H9 (cell line): ENCODE measurements around the gene ARFGEF3. TPM values are rescaled to one million over a fixed set of nuclear protein-coding genes. Genes with fewer than 3 reads are reported as not detected.

Experiments used
- DNase-seq: peaks from one replicate; pipeline ENCODE4 v3.0.0-alpha.2; 2017
- H2AFZ ChIP-seq: one replicate; pipeline ENCODE4 v1.6.1; 2013; ENCODE audit warnings: mild to moderate bottlenecking, low read length, control low read depth, moderate library complexity
- H2AK5ac ChIP-seq: 2 replicates; pipeline ENCODE4 v1.6.1; 2013; ENCODE audit warnings: low read length, control low read depth, mixed read lengths; ENCODE audit not compliant: insufficient read length
- H2BK120ac ChIP-seq: one replicate; pipeline ENCODE4 v1.6.1; 2013; ENCODE audit warnings: low read depth, mild to moderate bottlenecking, low read length, control low read depth, inconsistent platforms; ENCODE audit not compliant: poor library complexity, severe bottlenecking
- H2BK12ac ChIP-seq: 2 replicates; pipeline ENCODE4 v1.6.1; 2013; ENCODE audit warnings: low read length, control low read depth, mixed read lengths, low read depth; ENCODE audit not compliant: insufficient read length
- H2BK15ac ChIP-seq: 2 replicates; pipeline ENCODE4 v1.6.1; 2013; ENCODE audit warnings: low read depth, low read length, control low read depth
- H2BK20ac ChIP-seq: one replicate; pipeline ENCODE4 v1.6.1; 2013; ENCODE audit warnings: low read depth, mild to moderate bottlenecking, low read length, control low read depth, inconsistent platforms; ENCODE audit not compliant: poor library complexity, severe bottlenecking
- H2BK5ac ChIP-seq: 2 replicates; pipeline ENCODE4 v1.6.1; 2013; ENCODE audit warnings: low read length, control low read depth, mixed read lengths; ENCODE audit not compliant: insufficient read length
- H3K14ac ChIP-seq: 2 replicates; pipeline ENCODE4 v1.6.1; 2013; ENCODE audit warnings: low read length, control low read depth; ENCODE audit not compliant: insufficient read depth
- H3K18ac ChIP-seq: 2 replicates; pipeline ENCODE4 v1.6.1; 2013; ENCODE audit warnings: low read depth, mild to moderate bottlenecking, mixed read lengths, low read length, control low read depth; ENCODE audit not compliant: insufficient read length
- H3K23ac ChIP-seq: 2 replicates; pipeline ENCODE4 v1.6.1; 2013; ENCODE audit warnings: low read length, control low read depth, mixed read lengths, low read depth; ENCODE audit not compliant: insufficient read length
- H3K23me2 ChIP-seq: 2 replicates; pipeline ENCODE4 v1.6.1; 2013; ENCODE audit warnings: low read depth, mild to moderate bottlenecking, mixed read lengths, low read length, control low read depth; ENCODE audit not compliant: insufficient read length, poor library complexity, severe bottlenecking
- H3K27ac ChIP-seq: 2 replicates; pipeline ENCODE4 v1.5.1; 2013; ENCODE audit warnings: low read length, control low read depth, mixed read lengths, low read depth; ENCODE audit not compliant: insufficient read length
- H3K27me3 ChIP-seq: 2 replicates; pipeline ENCODE4 v1.6.1; 2013; ENCODE audit warnings: low read length, control low read depth, inconsistent platforms; ENCODE audit not compliant: insufficient read depth
- H3K4ac ChIP-seq: 2 replicates; pipeline ENCODE4 v1.6.1; 2013; ENCODE audit warnings: low read depth, mild to moderate bottlenecking, control low read depth, inconsistent platforms, low read length, moderate library complexity
- H3K4me1 ChIP-seq: 2 replicates; pipeline ENCODE4 v1.6.1; 2013; ENCODE audit warnings: low read length, control low read depth, inconsistent platforms; ENCODE audit not compliant: insufficient read depth
- H3K4me2 ChIP-seq: 2 replicates; pipeline ENCODE4 v1.6.1; 2013; ENCODE audit warnings: low read length, control low read depth, mixed read lengths; ENCODE audit not compliant: insufficient read length, insufficient read depth
- H3K56ac ChIP-seq: 2 replicates; pipeline ENCODE4 v1.6.1; 2013; ENCODE audit warnings: low read depth, mild to moderate bottlenecking, mixed read lengths, low read length, control low read depth; ENCODE audit not compliant: insufficient read length
- H3K79me1 ChIP-seq: 2 replicates; pipeline ENCODE4 v1.6.1; 2013; ENCODE audit warnings: low read depth, mild to moderate bottlenecking, moderate library complexity, low read length, control low read depth, inconsistent platforms; ENCODE audit not compliant: insufficient read depth, poor library complexity, severe bottlenecking
- H3K79me2 ChIP-seq: 2 replicates; pipeline ENCODE4 v1.6.1; 2013; ENCODE audit warnings: low read length, control low read depth, inconsistent platforms; ENCODE audit not compliant: insufficient read depth
- H3K9ac ChIP-seq: 2 replicates; pipeline ENCODE4 v1.6.1; 2013; ENCODE audit warnings: low read length, control low read depth, mixed read lengths; ENCODE audit not compliant: insufficient read length; ENCODE audit errors: extremely low read depth
- H3K9me3 ChIP-seq: one replicate; pipeline ENCODE4 v1.6.1; 2013; ENCODE audit warnings: low read depth, low read length, inconsistent platforms; ENCODE audit not compliant: control insufficient read depth
- H3T11ph ChIP-seq: one replicate; pipeline ENCODE4 v1.6.1; 2013; ENCODE audit warnings: mild to moderate bottlenecking, low read length, control low read depth, inconsistent platforms
- H4K20me1 ChIP-seq: one replicate; pipeline ENCODE4 v1.6.1; 2013; ENCODE audit not compliant: control insufficient read depth, insufficient read length, insufficient read depth
- H4K5ac ChIP-seq: 2 replicates; pipeline ENCODE4 v1.6.1; 2013; ENCODE audit warnings: low read depth, mild to moderate bottlenecking, mixed read lengths, low read length, control low read depth; ENCODE audit not compliant: insufficient read length
- H4K8ac ChIP-seq: replicated peaks from 2 replicates; pipeline ENCODE4 v1.6.1; 2013; ENCODE audit warnings: low read length, control low read depth, mixed read lengths, low read depth; ENCODE audit not compliant: insufficient read length
- H4K91ac ChIP-seq: 2 replicates; pipeline ENCODE4 v1.6.1; 2013; ENCODE audit warnings: low read depth, mild to moderate bottlenecking, moderate library complexity, mixed read lengths, low read length, control low read depth; ENCODE audit not compliant: insufficient read length
- H3K27ac Mint-ChIP-seq, 3 experiments: 2 replicates in 2 of 3; 3 replicates in 1 of 3; pipeline ENCODE4 v1.8.0; 2020 to 2021; ENCODE audit warnings: mixed read lengths in 3 of 3, mild to moderate bottlenecking in 1 of 3, moderate library complexity in 1 of 3
- H3K27me3 Mint-ChIP-seq: 2 replicates; pipeline ENCODE4 v1.8.0; 2021; ENCODE audit warnings: low read depth, mild to moderate bottlenecking, moderate library complexity, mixed read lengths
- H3K36me3 Mint-ChIP-seq, 3 experiments: 2 replicates in 2 of 3; 3 replicates in 1 of 3; pipeline ENCODE4 v1.8.0; 2020 to 2021; ENCODE audit warnings: low read depth in 3 of 3, mixed read lengths in 3 of 3; ENCODE audit not compliant: insufficient read depth in 1 of 3
- H3K4me1 Mint-ChIP-seq, 2 experiments: 2 replicates each; pipeline ENCODE4 v1.8.0; 2020; ENCODE audit warnings: mixed read lengths in 2 of 2
- H3K4me3 Mint-ChIP-seq, 2 experiments: 2 replicates in 1 of 2; 3 replicates in 1 of 2; pipeline ENCODE4 v1.8.0; 2020 to 2021; ENCODE audit warnings: mild to moderate bottlenecking in 2 of 2, mixed read lengths in 2 of 2, moderate library complexity in 1 of 2
- H3K9me3 Mint-ChIP-seq, 2 experiments: 2 replicates in 1 of 2; 3 replicates in 1 of 2; pipeline ENCODE4 v1.8.0; 2020; ENCODE audit warnings: mild to moderate bottlenecking in 2 of 2, mixed read lengths in 2 of 2, moderate library complexity in 1 of 2
- CTCF ChIP-seq: fragments of 200-600 bp; sonication (generic); conservative IDR thresholded peaks from 3 replicates; pipeline ENCODE4 v1.8.0; 2021; ENCODE audit warnings: antibody characterized with exemption, mild to moderate bottlenecking
- total RNA-seq: library from RNA; stranded (reverse); gene quantifications from 2 replicates; pipeline ENCODE4 v1.2.1, GENCODE V29; 2021

The ARFGEF3 gene
- total RNA-seq, 1 experiment from 2014 or later, result 13.7 TPM

GRCh38 chr6:138204303-138204702, 42.6 kb downstream of the ARFGEF3 start:
- no peaks in the 10 kb centered on the region for H3K27me3 Mint-ChIP-seq
- Histone ChIP-seq H3K4me2 (no peak overlapping the region), H3K27me3 (no peaks in the 10 kb centered on the region), H2BK20ac (no peak overlapping the region), H3K23me2 (no peaks in the 10 kb centered on the region), H3K14ac (no peak overlapping the region), H4K20me1 (no peaks in the 10 kb centered on the region), H4K5ac (no peak overlapping the region), H2BK12ac (no peak overlapping the region), H3K79me1 (no peaks in the 10 kb centered on the region), H3K4ac (no peak overlapping the region), H3K23ac (no peak overlapping the region), H2BK15ac (no peak overlapping the region), H2BK120ac (no peak overlapping the region), H2AFZ (no peak overlapping the region), H3T11ph (no peak overlapping the region), H3K27ac (no peak overlapping the region), H3K9ac (no peak overlapping the region), H2AK5ac (no peak overlapping the region), H4K8ac (no peak overlapping the region), H3K18ac (no peak overlapping the region), H4K91ac (no peak overlapping the region), H3K79me2 (no peaks in the 10 kb centered on the region), H3K56ac (no peak overlapping the region), H3K4me1 (no peaks in the 10 kb centered on the region; the same call in 1 of the 2 replicates), H3K9me3 (no peaks in the 10 kb centered on the region), H2BK5ac (no peak overlapping the region)
- H3K4me3 Mint-ChIP-seq, result no peak overlapping the region
- peaks cover 9 to 15% of the 10 kb centered on the region in 2 experiments for H3K4me1 Mint-ChIP-seq
- TF ChIP-seq CTCF, result no peak
- no peak overlapping the region for H3K27ac Mint-ChIP-seq
- no peak for DNase-seq
- H3K9me3 Mint-ChIP-seq, result peaks cover 11 to 14% of the 10 kb centered on the region in 2 experiments; a peak in 4 of 5 replicates
- peaks cover 9 to 16% (median 15%) of the 10 kb centered on the region in 3 experiments for H3K36me3 Mint-ChIP-seq
